ENCODE data around the gene MBNL3.

GRCh38 chrX:132474544-132475248, 14.1 kb downstream of the MBNL3 start:
- TF ChIP-seq POLR2A (IDR thresholded peaks at IDR 0.05) (no peak), POLR2AphosphoS5 (IDR thresholded peaks at IDR 0.05) (no peak)
